KOPT-K1 (cell line): ENCODE results near the gene LYPD1.

Experiments
- H3K27ac ChIP-seq: fragments of 200-600 bp; sonication (generic); 2 replicates; pipeline ENCODE4 v1.5.1; 2016; ENCODE audit warnings: antibody characterized with exemption, mild to moderate bottlenecking, low read depth, low read length; ENCODE audit not compliant: poor library complexity, severe bottlenecking
- H3K36me3 ChIP-seq: fragments of 200-600 bp; sonication (generic); 2 replicates; pipeline ENCODE4 v1.5.1; 2017; ENCODE audit warnings: antibody characterized with exemption, mild to moderate bottlenecking, low read length, moderate library complexity; ENCODE audit not compliant: insufficient read depth
- H3K9me3 ChIP-seq: fragments of 200-600 bp; sonication (generic); 2 replicates; pipeline ENCODE4 v1.5.1; 2017; ENCODE audit warnings: antibody characterized with exemption, low read length, mild to moderate bottlenecking; ENCODE audit not compliant: insufficient read depth, poor library complexity, severe bottlenecking

LYPD1 gene

DNA sequence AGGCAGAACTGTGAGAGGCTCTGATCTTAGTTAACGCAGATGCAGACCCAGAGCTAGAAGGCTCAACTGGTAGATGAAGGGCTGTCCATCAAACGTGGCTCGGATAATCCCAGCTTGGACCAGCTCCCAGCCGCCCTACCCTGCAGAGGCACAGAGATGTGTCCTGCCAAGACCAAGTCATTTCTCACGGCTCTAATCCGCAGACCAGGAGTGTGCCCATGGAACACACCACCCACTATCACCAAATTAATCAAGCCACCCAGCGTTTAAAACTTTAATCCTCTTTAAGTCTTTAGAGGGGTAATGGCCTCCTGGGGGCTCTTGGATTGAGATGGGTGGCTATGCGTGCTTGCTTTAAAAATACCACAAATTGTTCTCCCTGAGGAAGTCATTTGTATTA is 17.5 kb downstream of the LYPD1 start:
- H3K9me3 ChIP-seq, result no peaks in the 10 kb centered on the region
- no peaks in the 10 kb centered on the region for H3K36me3 ChIP-seq
- no peak overlapping the region for H3K27ac ChIP-seq

- no peaks in the 10 kb centered on the region for H3K9me3 ChIP-seq
These were observed 18.6 kb downstream of the LYPD1 start for GRCh38 chr2:132651115-132652045.

DNA sequence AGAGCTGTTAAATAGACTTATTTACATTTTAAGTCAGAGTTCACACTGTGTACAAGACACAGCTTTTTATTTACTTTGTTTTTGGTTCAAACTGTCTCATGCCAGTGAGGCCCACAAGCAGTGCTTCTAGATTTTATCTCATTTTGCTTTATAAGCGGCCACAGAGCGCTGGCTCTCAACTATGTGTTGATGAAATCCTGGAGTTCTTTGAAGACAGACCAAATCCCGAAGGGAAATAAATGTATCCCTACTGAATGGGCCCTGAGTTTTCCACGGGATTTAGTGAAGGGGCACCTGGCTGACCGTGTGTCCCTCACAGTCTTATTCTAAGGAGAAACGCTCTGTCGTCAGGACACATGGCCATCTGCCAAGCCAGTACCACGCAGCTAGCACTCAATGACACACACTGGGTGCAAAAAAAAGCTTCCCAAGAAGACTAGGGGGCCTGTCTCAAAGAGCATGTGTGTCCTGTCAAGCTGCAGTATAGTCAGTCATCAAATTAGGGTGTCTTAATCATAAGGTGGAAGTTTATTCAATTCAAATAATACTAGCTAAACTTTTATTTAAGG is 23.4 kb downstream of the LYPD1 start:
- Histone ChIP-seq H3K9me3 (no peaks in the 10 kb centered on the region), H3K36me3 (no peaks in the 10 kb centered on the region), H3K27ac (no peak overlapping the region)

More at GRCh38 chr2:132651115-132652045, 18.6 kb downstream of the LYPD1 start:
- Histone ChIP-seq H3K36me3 (no peaks in the 10 kb centered on the region), H3K27ac (no peak overlapping the region)

GRCh38 chr2:132645722-132646539 is 24.1 kb downstream of the LYPD1 start:
- H3K9me3 ChIP-seq, result no peaks in the 10 kb centered on the region
- no peaks in the 10 kb centered on the region for H3K36me3 ChIP-seq
- H3K27ac ChIP-seq, result no peak overlapping the region

GRCh38 chr2:132645176-132645575 is 24.8 kb downstream of the LYPD1 start:
- Histone ChIP-seq H3K27ac (no peak overlapping the region), H3K36me3 (no peaks in the 10 kb centered on the region), H3K9me3 (no peaks in the 10 kb centered on the region)

GRCh38 chr2:132642415-132642814 is 27.6 kb downstream of the LYPD1 start:
- Histone ChIP-seq H3K27ac (no peak overlapping the region), H3K36me3 (no peaks in the 10 kb centered on the region), H3K9me3 (no peaks in the 10 kb centered on the region)

GRCh38 chr2:132641819-132642218 is 28.2 kb downstream of the LYPD1 start:
- Histone ChIP-seq H3K36me3 (no peaks in the 10 kb centered on the region), H3K27ac (no peak overlapping the region), H3K9me3 (no peaks in the 10 kb centered on the region)

- Histone ChIP-seq H3K27ac (no peak overlapping the region), H3K9me3 (no peaks in the 10 kb centered on the region)
These were observed 29.9 kb downstream of the LYPD1 start for GRCh38 chr2:132640116-132640515.

GRCh38 chr2:132638313-132639040 is 31.5 kb downstream of the LYPD1 start:
- Histone ChIP-seq H3K36me3 (no peaks in the 10 kb centered on the region), H3K27ac (no peak overlapping the region)

More at GRCh38 chr2:132640116-132640515, 29.9 kb downstream of the LYPD1 start:
- no peaks in the 10 kb centered on the region for H3K36me3 ChIP-seq

GRCh38 chr2:132636346-132636745 is 33.7 kb downstream of the LYPD1 start:
- Histone ChIP-seq H3K27ac (no peak overlapping the region), H3K36me3 (no peaks in the 10 kb centered on the region), H3K9me3 (no peaks in the 10 kb centered on the region)

More at GRCh38 chr2:132638313-132639040, 31.5 kb downstream of the LYPD1 start:
- no peaks in the 10 kb centered on the region for H3K9me3 ChIP-seq

DNA sequence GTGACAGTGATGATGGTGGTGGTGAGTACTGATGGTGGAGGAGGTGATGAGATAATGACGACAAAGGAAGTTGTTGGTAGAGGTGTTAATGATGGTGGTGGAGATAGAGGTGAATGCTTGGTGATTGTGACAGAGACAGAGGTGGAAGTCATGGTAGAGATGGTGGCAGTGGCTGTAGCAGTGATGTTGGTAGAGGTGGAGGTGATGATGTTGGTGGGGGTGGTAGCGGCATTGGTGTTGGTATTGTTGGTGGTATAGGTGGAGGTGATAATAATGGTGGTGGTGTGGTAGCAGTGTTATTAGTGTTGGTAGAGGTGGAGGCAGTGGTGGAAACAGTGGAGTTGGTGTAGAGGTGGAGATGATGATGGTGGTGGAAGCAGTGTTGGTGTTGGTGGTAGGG is 36.4 kb downstream of the LYPD1 start:
- no peaks in the 10 kb centered on the region for H3K9me3 ChIP-seq
- no peaks in the 10 kb centered on the region for H3K36me3 ChIP-seq
- H3K27ac ChIP-seq, result no peak overlapping the region

- no peaks in the 10 kb centered on the region for H3K36me3 ChIP-seq
- no peaks in the 10 kb centered on the region for H3K9me3 ChIP-seq
These were observed 37.9 kb downstream of the LYPD1 start for GRCh38 chr2:132632000-132632649.

GRCh38 chr2:132627536-132627935 is 42.5 kb downstream of the LYPD1 start:
- no peaks in the 10 kb centered on the region for H3K9me3 ChIP-seq
- no peaks in the 10 kb centered on the region for H3K36me3 ChIP-seq
- no peak overlapping the region for H3K27ac ChIP-seq

More at GRCh38 chr2:132632000-132632649, 37.9 kb downstream of the LYPD1 start:
- no peak overlapping the region for H3K27ac ChIP-seq
